ENCODE results near the gene ACAA2.
"Not testable (repeated sequence)": the region's sequence is repeated elsewhere in the genome, so short reads cannot be mapped to it uniquely, and the experiment has no call there.

GRCh38 chr18:49789560-49790134 is 23.7 kb downstream of the ACAA2 start:
- TF ChIP-seq CTCF (optimal IDR thresholded peaks at IDR 0.05 in 1 of 3, IDR thresholded peaks at IDR 0.05 in 1 of 3, conservative IDR thresholded peaks at IDR 0.05 in 1 of 3; ENCODE audit: extremely low read depth in 1 of 3, insufficient read depth in 2 of 3, low read length in 3 of 3); EZH2 (IDR thresholded peaks at IDR 0.05; ENCODE audit: low read length): not testable (repeated sequence)

Data from keratinocyte (primary cell).